Ovary (tissue), 9 donors: ENCODE results near the gene OGDHL. TPM values are rescaled to one million over a fixed set of nuclear protein-coding genes. Genes with fewer than 3 reads are reported as not detected.
"Not testable (repeated sequence)": the region's sequence is repeated elsewhere in the genome, so short reads cannot be mapped to it uniquely, and the experiment has no call there.

Source experiments
- DNase-seq, 5 donors: peaks; one replicate each; pipeline ENCODE4 v3.0.0-alpha.2; 2019 to 2020
- H3K27ac ChIP-seq, 2 donors: fragments of 200-600 bp; one replicate each; pipeline versions ENCODE4 v1.5.1 to v1.8.0; 2019 to 2022
- H3K27me3 ChIP-seq: fragments of 200-600 bp; one replicate; pipeline ENCODE4 v1.8.0; 2022
- H3K36me3 ChIP-seq: fragments of 200-600 bp; sonication (generic); one replicate; pipeline ENCODE4 v1.5.1; 2019
- H3K4me1 ChIP-seq: one replicate; pipeline ENCODE4 v1.8.1; 2013; ENCODE audit warnings: mild to moderate bottlenecking, moderate library complexity; ENCODE audit not compliant: insufficient read depth
- H3K4me3 ChIP-seq: fragments of 200-600 bp; sonication (generic); one replicate; pipeline ENCODE4 v1.5.1; 2017
- H3K9me3 ChIP-seq, 2 donors: fragments of 200-600 bp in 1 of 2; sonication (generic) in 1 of 2; one replicate each; pipeline versions ENCODE4 v1.5.1 to v1.8.1; 2013 to 2019; ENCODE audit warnings: mild to moderate bottlenecking in 1 of 2, moderate library complexity in 1 of 2
- EP300 ChIP-seq: sonication (generic); formaldehyde crosslinking; IDR thresholded peaks from one replicate; pipeline ENCODE4 v1.6.1; 2017; ENCODE audit warnings: antibody characterized with exemption
- POLR2A ChIP-seq: fragments of 450-650 bp; IDR thresholded peaks from one replicate; pipeline ENCODE4 v1.6.1; 2017; ENCODE audit warnings: antibody characterized with exemption, mild to moderate bottlenecking, moderate library complexity
- WGBS, 3 donors: extraction: QIAGEN DNeasy Blood & Tissue Kit in 1 of 3; methylation state at CpG; one replicate each; pipeline versions ENCODE4 v1.1.5 to v1.1.7; 2013 to 2017; 5-methylcytosine and 5-hydroxymethylcytosine counted together
- intact Hi-C, 4 donors: fragments of 100-400 bp; cut with DNase I; formaldehyde crosslinking; loops; one replicate each; pipeline versions ENCODE4 v1.11.0 to v1.15.1; 2022 to 2023
- polyA plus RNA-seq, 2 donors: library from polyadenylated mRNA; stranded (reverse); fragments of 200-250 nt in 1 of 2; fragments of 350-450 nt in 1 of 2; fragmentation: Illumina TruSeq in 1 of 2; extraction: RNeasy Lipid Tissue Mini Kit (QIAGEN cat#74804) in 1 of 2; gene quantifications; one replicate each; pipeline ENCODE4 v1.2.3, GENCODE V29; 2013 to 2014
- total RNA-seq, 7 donors: library from RNA; depleted of rRNA in 2 of 7; stranded (reverse); fragments of >200 nt in 2 of 7; fragmentation: NEBNext Ultra II Directional in 3 of 7; extraction: Animal tissue kit (Norgen Biotek cat#: 25700) in 3 of 7; gene quantifications; one replicate each; pipeline versions ENCODE4 v1.1.0 to v1.2.4, GENCODE V29; 2016 to 2023
- TF ChIP-seq, protein P1 (sequence below), 3 donors: fragments of 450-650 bp in 2 of 3; fragments of 200-600 bp in 1 of 3; IDR thresholded peaks; one replicate each; pipeline versions ENCODE4 v1.5.1 to v1.8.0; 2016 to 2022; ENCODE audit warnings: antibody characterized with exemption in 3 of 3, mild to moderate bottlenecking in 1 of 3
- donor health status: DM: no; HTN: no; CAD: no; lungs with moderate emphysema.
- donor health status: DM: no; HTN: no; CAD: no.
- donor health status: Bipolar disorder and iron deficiency.
- donor health status: DM: yes; HTN: yes; CAD: no.
- donor health status: DM: no; HTN: no; CAD: no.
- donor health status: DM: yes; HTN: yes; CAD: no.

OGDHL gene
- total and polyA plus RNA-seq, 9 donors = 0.60 to 3.3 (median 1.9) TPM

DNA sequence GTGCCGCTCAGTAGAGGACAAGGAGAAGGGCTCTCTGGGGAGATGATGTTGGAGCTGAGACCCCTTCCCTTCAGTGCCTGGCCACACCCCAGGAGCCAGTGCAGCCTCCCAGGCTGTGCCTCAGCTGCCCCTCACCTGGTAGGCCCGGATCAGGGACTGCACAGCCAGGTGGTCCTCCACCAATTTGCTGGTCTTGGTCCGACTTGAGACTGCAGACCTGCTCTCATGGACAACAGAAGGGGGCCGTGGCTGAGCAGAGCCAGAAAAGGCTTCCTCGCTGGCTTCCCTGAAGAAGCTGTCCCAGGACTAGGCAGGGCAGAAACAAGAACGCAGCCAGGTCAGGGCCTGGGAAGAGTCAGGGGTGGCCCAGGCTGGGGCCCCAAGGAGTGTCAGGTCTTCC is 5.5 kb downstream of the OGDHL start:
- H3K4me1 ChIP-seq = peaks cover 2% of the 10 kb centered on the region
- no peak overlapping the region for H3K4me3 ChIP-seq
- no peaks in the 10 kb centered on the region for H3K36me3 ChIP-seq
- TF ChIP-seq POLR2A (no peak), EP300 (no peak)
- TF ChIP-seq, protein P1, sequence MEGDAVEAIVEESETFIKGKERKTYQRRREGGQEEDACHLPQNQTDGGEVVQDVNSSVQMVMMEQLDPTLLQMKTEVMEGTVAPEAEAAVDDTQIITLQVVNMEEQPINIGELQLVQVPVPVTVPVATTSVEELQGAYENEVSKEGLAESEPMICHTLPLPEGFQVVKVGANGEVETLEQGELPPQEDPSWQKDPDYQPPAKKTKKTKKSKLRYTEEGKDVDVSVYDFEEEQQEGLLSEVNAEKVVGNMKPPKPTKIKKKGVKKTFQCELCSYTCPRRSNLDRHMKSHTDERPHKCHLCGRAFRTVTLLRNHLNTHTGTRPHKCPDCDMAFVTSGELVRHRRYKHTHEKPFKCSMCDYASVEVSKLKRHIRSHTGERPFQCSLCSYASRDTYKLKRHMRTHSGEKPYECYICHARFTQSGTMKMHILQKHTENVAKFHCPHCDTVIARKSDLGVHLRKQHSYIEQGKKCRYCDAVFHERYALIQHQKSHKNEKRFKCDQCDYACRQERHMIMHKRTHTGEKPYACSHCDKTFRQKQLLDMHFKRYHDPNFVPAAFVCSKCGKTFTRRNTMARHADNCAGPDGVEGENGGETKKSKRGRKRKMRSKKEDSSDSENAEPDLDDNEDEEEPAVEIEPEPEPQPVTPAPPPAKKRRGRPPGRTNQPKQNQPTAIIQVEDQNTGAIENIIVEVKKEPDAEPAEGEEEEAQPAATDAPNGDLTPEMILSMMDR (IDR thresholded peaks at IDR 0.05) = no peak
- WGBS, 3 donors = 81 to 88% (median 84%) methylated on average over 6 of the region's 6 CpGs
- no peaks in the 10 kb centered on the region for H3K27me3 ChIP-seq
- no peaks in the 10 kb centered on the region for H3K9me3 ChIP-seq
- DNase-seq = no peak
- no peak overlapping the region for H3K27ac ChIP-seq
- intact Hi-C loops = no loop called here

GRCh38 chr10:49756031-49756430 is 6.1 kb downstream of the OGDHL start:
- Histone ChIP-seq H3K4me3 (no peak overlapping the region), H3K27ac (no peak overlapping the region), H3K27me3 (no peaks in the 10 kb centered on the region), H3K9me3 (no peaks in the 10 kb centered on the region), H3K36me3 (no peaks in the 10 kb centered on the region), H3K4me1 (no peaks in the 10 kb centered on the region)
- no peak for DNase-seq
- intact Hi-C loops = no loop called here
- 87 to 93% (median 88%) methylated on average over 3 of the region's 3 CpGs for WGBS, 3 donors
- TF ChIP-seq POLR2A (no peak), EP300 (no peak)
- TF ChIP-seq, protein P1 (IDR thresholded peaks at IDR 0.05) = no peak

- H3K4me1 ChIP-seq, H3K9me3 ChIP-seq, intact Hi-C loops, H3K4me3 ChIP-seq, H3K27ac ChIP-seq, DNase-seq, H3K36me3 ChIP-seq, H3K27me3 ChIP-seq: not testable (repeated sequence)
- 79 to 87% (median 85%) methylated on average over 7 of the region's 7 CpGs for WGBS, 3 donors
Observed at GRCh38 chr10:49754951-49755350, 7.2 kb downstream of the OGDHL start.

DNA sequence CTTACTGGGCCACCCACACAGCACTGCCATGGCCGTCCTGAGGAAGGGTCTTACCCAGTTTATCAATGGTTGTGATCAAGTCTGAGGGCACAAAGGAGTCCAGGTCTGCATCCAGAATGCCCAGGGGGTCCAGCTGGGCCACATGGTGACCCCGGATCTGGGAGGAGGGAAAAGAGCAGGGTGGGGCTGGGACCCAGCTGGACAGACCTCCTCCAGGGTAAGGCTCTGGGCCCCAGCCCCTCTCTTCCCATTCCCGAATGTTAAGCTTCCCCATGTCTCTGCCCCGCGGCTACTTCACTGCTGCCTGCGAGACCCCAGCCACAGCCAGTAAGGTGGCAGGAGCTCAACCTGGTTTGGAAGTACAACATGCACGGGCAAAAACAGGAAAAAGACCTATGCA is 9.5 kb downstream of the OGDHL start:
- Histone ChIP-seq H3K27ac (no peak overlapping the region), H3K36me3 (no peaks in the 10 kb centered on the region), H3K4me3 (no peak overlapping the region), H3K9me3 (no peaks in the 10 kb centered on the region), H3K4me1 (no peaks in the 10 kb centered on the region), H3K27me3 (no peaks in the 10 kb centered on the region)
- TF ChIP-seq EP300 = no peak
- TF ChIP-seq, protein P1 (IDR thresholded peaks at IDR 0.05) = no peak
- no peak for TF ChIP-seq POLR2A
- no peak for DNase-seq
- intact Hi-C loops = no loop called here
- 89 to 96% (median 90%) methylated on average over 7 of the region's 7 CpGs for WGBS, 3 donors

GRCh38 chr10:49751636-49752510 is 10.2 kb downstream of the OGDHL start:
- H3K27me3 ChIP-seq = no peaks in the 10 kb centered on the region
- WGBS, 3 donors = 76 to 79% (median 77%) methylated on average over 20 of the region's 20 CpGs
- no peaks in the 10 kb centered on the region for H3K4me1 ChIP-seq
- H3K27ac ChIP-seq = no peak overlapping the region
- H3K4me3 ChIP-seq = no peak overlapping the region
- H3K36me3 ChIP-seq = no peaks in the 10 kb centered on the region
- DNase-seq = no peak
- intact Hi-C loops = no loop called here
- no peaks in the 10 kb centered on the region for H3K9me3 ChIP-seq
- TF ChIP-seq EP300 (no peak), POLR2A (no peak)
- TF ChIP-seq, protein P1 (IDR thresholded peaks at IDR 0.05) = no peak
